AG04449 (cell line): ENCODE results near the gene UBE2O.

Experiments used
- CTCF ChIA-PET: fragments of 350-600 bp; formaldehyde crosslinking; extraction: SDS; loops from one replicate; lab custom pipeline; 2021; ENCODE audit warnings: antibody characterized with exemption; lab: Yijun Ruan, JAX
- POLR2A ChIA-PET: fragments of 400-600, 350-600 bp; formaldehyde crosslinking; extraction: SDS; loops from one replicate; lab custom pipeline; 2020; ENCODE audit warnings: antibody characterized with exemption, inconsistent platforms; lab: Yijun Ruan, JAX
- DNase-seq: peaks from one replicate; pipeline ENCODE4 v3.0.0-alpha.2; 2010; ENCODE audit warnings: low read depth, low spot score
- H3K4me3 ChIP-seq: 2 replicates; pipeline ENCODE4 v1.5.1; 2011; ENCODE audit warnings: low read depth, mild to moderate bottlenecking, control low read depth, low read length
- TF ChIP-seq, protein P1 (sequence below): IDR thresholded peaks from one replicate; pipeline ENCODE4 v1.5.1; 2011; ENCODE audit warnings: mild to moderate bottlenecking, moderate library complexity, low read length, control low read depth, inconsistent platforms; ENCODE audit not compliant: insufficient read depth; ENCODE audit errors: missing control alignments

UBE2O gene

DNA sequence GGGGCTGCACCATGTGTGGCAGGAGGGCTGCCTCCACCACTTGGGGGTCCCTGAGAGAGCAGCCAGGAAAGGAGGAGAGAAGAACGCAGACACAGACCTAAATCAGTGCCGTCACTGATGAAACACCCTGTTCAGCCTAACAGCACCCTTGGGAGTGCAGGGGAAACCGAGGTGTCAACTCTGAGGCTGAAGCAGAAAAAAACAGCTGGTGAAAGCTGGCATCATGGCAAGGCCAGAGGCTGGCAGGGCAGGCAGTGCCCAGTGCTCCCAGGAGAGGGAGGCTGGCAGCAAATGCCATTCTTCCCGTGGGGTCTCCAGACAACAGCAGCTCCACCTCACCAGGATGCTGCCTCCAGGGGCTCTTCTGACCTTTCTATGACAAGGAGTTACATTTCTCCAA is 45.4 kb downstream of the UBE2O start:
- DNase-seq: no peak
- CTCF ChIA-PET: interaction anchor here (0.9 to 32.3 kb wide), 16 partner anchors 11 to 104 kb away, joined by 3 to 851 read pairs (median 10); partner anchors contain the start of genes QRICH2, RHBDF2, SPHK1 and UBE2O
- POLR2A ChIA-PET: no interaction called here
- no peak overlapping the region for H3K4me3 ChIP-seq
- TF ChIP-seq, protein P1, sequence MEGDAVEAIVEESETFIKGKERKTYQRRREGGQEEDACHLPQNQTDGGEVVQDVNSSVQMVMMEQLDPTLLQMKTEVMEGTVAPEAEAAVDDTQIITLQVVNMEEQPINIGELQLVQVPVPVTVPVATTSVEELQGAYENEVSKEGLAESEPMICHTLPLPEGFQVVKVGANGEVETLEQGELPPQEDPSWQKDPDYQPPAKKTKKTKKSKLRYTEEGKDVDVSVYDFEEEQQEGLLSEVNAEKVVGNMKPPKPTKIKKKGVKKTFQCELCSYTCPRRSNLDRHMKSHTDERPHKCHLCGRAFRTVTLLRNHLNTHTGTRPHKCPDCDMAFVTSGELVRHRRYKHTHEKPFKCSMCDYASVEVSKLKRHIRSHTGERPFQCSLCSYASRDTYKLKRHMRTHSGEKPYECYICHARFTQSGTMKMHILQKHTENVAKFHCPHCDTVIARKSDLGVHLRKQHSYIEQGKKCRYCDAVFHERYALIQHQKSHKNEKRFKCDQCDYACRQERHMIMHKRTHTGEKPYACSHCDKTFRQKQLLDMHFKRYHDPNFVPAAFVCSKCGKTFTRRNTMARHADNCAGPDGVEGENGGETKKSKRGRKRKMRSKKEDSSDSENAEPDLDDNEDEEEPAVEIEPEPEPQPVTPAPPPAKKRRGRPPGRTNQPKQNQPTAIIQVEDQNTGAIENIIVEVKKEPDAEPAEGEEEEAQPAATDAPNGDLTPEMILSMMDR: no peak

DNA sequence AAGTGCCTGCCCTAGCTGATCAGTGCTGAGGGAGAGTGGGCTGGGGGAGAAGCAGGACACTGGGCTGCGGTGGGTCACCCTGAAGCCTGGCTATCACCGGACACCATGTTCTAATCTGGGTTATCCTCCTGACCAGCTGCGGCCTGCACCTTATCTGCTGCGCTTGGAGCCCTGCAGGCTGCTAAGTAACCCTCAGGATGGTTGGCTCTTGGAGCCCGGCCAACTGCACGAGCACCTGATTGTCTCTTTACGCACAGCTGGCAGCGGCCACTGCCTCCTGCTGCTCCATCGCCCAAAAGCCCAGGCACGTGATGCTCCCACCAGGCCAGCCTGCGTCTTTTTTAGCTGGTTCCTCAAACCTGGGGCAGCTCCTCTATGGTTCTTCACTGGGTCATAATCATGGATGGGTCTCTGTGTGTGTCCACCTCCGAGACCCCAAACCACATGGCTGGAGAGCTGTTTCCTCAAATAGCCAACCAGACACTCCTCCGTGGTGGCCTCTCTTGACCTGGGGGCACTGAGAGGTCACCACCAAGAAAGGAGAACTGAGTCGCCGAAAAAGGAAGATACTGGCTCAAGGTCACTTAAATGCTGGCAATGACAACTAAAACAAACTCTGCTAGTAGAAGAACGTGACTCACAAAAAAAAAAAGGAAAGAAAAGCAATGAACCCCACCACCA is 46.8 kb downstream of the UBE2O start:
- ChIA-PET POLR2A (no interaction called here), CTCF (interaction anchor here (0.8 to 32.3 kb wide), 7 partner anchors 0 to 103 kb away, joined by 3 to 851 read pairs (median 42); partner anchors contain the start of genes QRICH2 and SPHK1)
- TF ChIP-seq, protein P1: no peak
- no peak for DNase-seq
- no peak overlapping the region for H3K4me3 ChIP-seq

DNA sequence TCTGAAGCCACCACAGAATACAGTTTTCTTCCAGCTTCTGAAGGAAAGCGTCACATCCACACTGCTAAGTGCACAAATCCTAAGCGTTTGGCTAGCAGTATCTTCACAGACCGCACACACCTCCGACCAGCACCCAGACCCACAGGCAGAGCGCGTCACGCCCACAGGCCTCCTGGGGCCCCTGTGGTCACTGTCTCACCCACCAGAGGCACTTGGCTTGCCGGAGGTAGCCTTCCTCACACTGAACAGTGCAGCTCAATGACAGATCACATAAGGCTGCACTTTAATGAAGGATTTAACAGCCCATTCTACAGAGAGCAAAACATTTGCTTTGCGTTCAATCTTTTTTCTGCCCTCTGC is 47.4 kb downstream of the UBE2O start:
- POLR2A ChIA-PET: no interaction called here
- DNase-seq: no peak
- TF ChIP-seq, protein P1: no peak
- CTCF ChIA-PET: interaction anchor here (0.8 to 32.3 kb wide), 7 partner anchors 1 to 102 kb away, joined by 3 to 851 read pairs (median 42); partner anchors contain the start of genes QRICH2 and SPHK1
- H3K4me3 ChIP-seq: no peak overlapping the region

- no peak overlapping the region for H3K4me3 ChIP-seq
- TF ChIP-seq, protein P1: no peak
- no peak for DNase-seq
- CTCF ChIA-PET: interaction anchor here (1.6 to 32.3 kb wide), 7 partner anchors 1 to 102 kb away, joined by 5 to 851 read pairs (median 42); partner anchors contain the start of genes QRICH2, SPHK1 and UBE2O
- POLR2A ChIA-PET: no interaction called here
Measured at GRCh38 chr17:76404976-76405563, 47.9 kb downstream of the UBE2O start.

- TF ChIP-seq, protein P1: no peak
- no peak for DNase-seq
- CTCF ChIA-PET: interaction anchor here (0.8 to 32.3 kb wide), 7 partner anchors 2 to 125 kb away, joined by 3 to 851 read pairs (median 42); partner anchors contain the start of genes QRICH2, SPHK1 and UBE2O
- H3K4me3 ChIP-seq: no peak overlapping the region
- POLR2A ChIA-PET: no interaction called here
Measured at GRCh38 chr17:76404256-76404655, 48.7 kb downstream of the UBE2O start.

- CTCF ChIA-PET: interaction anchor here (1.0 to 32.3 kb wide), 4 partner anchors 3 to 99 kb away, joined by 3 to 851 read pairs (median 578); partner anchors contain the start of genes QRICH2 and SPHK1
- POLR2A ChIA-PET: no interaction called here
- TF ChIP-seq, protein P1: no peak
- DNase-seq: no peak
- no peak overlapping the region for H3K4me3 ChIP-seq
Measured at GRCh38 chr17:76402711-76403110, 50.2 kb downstream of the UBE2O start.
